Activated CD8-positive, alpha-beta memory T cell treated with anti-CD3 and anti-CD28 coated beads, Interleukin-2, amount 10 ng/mL, durations not matched to agents 7 days and 5 days (primary cell): ENCODE data around the gene PCMTD2. TPM values are rescaled to one million over a fixed set of nuclear protein-coding genes. Genes with fewer than 3 reads are reported as not detected.
A peak's percentile ranks its signal among the peaks of the same experiment; 100 is the strongest.

Experiments
- ATAC-seq: fragments of 150-1000 bp; cut with Tn5 transposase; one replicate; pipeline ENCODE4 v1.10.0; 2021; ENCODE audit warnings: moderate library complexity
- CTCF ChIA-PET: fragments of 350-600 bp; sonication (Branson Sonifier 250); formaldehyde crosslinking; loops from one replicate; lab custom pipeline; 2021; ENCODE audit warnings: antibody characterized with exemption; lab: Charles Lee
- DNase-seq: peaks from one replicate; pipeline ENCODE4 v3.0.0-alpha.2; 2020
- H3K27ac Mint-ChIP-seq: one replicate; pipeline ENCODE4 v1.8.0; 2021; ENCODE audit warnings: mild to moderate bottlenecking, mixed read lengths
- H3K27me3 Mint-ChIP-seq: one replicate; pipeline ENCODE4 v1.8.0; 2021; ENCODE audit warnings: mixed read lengths
- H3K36me3 Mint-ChIP-seq: one replicate; pipeline ENCODE4 v1.8.0; 2021; ENCODE audit warnings: mild to moderate bottlenecking, mixed read lengths
- H3K4me1 Mint-ChIP-seq: one replicate; pipeline ENCODE4 v1.8.0; 2021; ENCODE audit warnings: mixed read lengths
- H3K4me3 Mint-ChIP-seq: one replicate; pipeline ENCODE4 v1.8.0; 2021; ENCODE audit warnings: mild to moderate bottlenecking, moderate library complexity, mixed read lengths
- H3K9me3 Mint-ChIP-seq: one replicate; pipeline ENCODE4 v1.8.0; 2022; ENCODE audit warnings: low read depth, mixed read lengths
- total RNA-seq, 2 experiments: library from RNA; stranded (reverse); gene quantifications; one replicate each; pipeline ENCODE4 v1.2.3, GENCODE V29; 2021

PCMTD2 gene
- total RNA-seq, 2 experiments from 2014 or later: 28.1 to 38.5 TPM

DNA sequence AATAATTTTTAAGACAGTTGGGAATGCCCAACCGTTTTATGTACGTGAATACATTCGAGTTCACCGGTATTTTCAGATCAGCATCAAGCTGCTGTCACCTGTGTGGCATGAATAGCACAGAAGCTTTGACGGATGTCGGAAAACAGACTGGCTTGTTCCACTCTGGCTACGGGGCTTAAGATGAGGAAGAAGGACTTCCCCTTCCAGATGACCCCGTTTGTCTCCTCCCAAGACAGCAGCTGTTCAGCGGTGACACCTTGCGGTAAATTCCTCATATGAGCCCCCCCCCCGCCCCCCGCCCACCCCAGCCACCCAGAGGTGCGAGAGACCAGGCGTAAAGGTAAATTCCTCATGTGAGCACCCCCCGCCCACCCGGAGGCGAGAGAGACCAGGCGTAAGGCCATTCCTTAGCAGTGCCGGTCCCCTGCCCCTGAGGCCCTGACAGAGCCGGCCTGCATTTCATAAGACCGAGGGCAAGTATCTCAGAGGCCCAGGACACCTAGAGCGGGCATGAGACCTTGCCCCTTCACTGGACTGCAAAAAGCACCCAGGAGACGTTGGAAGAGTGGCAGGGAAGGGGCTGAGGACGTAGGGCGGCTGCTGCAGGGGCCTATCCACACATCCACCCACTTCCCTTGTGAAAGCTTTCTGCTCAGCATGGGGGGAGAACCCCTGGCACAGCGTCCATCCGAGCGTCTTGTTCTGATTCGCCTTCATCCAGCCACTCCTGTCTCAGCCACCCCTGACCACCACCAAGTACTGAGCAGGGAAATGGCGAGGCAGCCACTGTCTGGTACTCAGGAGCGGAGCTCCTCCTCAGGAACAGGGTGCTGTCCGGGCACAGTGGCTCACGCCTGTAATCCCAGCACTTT, 7.3 kb upstream of the PCMTD2 start:
- no peaks in the 10 kb centered on the region for H3K36me3 Mint-ChIP-seq
- CTCF ChIA-PET: no interaction called here
- no peak for DNase-seq
- no peaks in the 10 kb centered on the region for H3K9me3 Mint-ChIP-seq
- H3K4me3 Mint-ChIP-seq: no peak overlapping the region
- ATAC-seq: no peak
- peaks cover 24% of the 10 kb centered on the region for H3K27me3 Mint-ChIP-seq
- H3K4me1 Mint-ChIP-seq: no peaks in the 10 kb centered on the region
- H3K27ac Mint-ChIP-seq: no peak overlapping the region

DNA sequence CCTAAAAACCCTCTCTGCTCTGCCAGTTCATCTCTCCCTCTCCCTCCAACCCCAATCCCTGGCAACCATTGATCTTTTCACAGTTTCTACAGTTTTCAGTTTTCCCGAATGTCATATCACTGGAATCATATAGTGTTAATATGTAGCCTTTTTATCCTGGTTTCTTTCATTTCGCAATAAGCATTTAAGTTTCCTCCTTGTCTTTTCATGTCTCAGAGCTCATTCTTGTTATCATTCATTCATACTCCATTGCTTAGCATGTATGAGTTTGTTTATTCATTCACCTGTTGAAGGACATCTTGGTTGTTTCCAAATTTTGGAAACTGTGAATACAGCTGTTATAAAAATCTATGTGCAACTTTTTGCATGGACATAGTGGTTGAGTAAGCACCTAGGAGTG, 5.5 kb upstream of the PCMTD2 start:
- Mint-ChIP-seq H3K27ac (no peak overlapping the region), H3K36me3 (no peaks in the 10 kb centered on the region), H3K4me1 (peaks cover 4% of the 10 kb centered on the region), H3K4me3 (no peak overlapping the region), H3K27me3 (peaks cover 20% of the 10 kb centered on the region), H3K9me3 (no peaks in the 10 kb centered on the region)
- ATAC-seq (no peak), DNase-seq (no peak)
- CTCF ChIA-PET: no interaction called here

DNA sequence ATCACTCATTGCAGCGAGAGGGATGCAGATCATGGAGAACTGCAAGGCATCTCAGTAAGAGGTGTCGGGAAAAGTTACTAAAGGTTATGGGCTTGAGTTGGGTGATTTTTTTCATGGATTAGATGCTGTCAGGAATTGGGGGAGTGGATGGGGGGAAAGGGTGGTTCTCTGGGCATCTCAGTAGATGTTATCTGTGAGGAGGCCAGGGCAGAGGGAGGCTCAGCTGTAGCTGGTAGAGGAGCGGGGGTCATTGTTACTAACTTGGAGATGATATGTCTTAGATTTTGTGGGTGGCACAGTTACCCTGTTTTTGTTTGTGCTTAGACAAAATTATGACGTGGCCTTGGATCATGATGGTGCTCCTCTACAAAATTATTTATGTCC, 2.6 kb upstream of the PCMTD2 start:
- ATAC-seq (no peak), DNase-seq (no peak)
- CTCF ChIA-PET: interaction anchor here (0.6 to 1.6 kb wide), 2 partner anchors 33 to 338 kb away, joined by 3 to 7 read pairs; no protein-coding TSS in a partner anchor
- Mint-ChIP-seq H3K4me1 (peaks cover 27% of the 10 kb centered on the region), H3K9me3 (no peaks in the 10 kb centered on the region), H3K4me3 (no peak overlapping the region), H3K27me3 (peaks cover 16% of the 10 kb centered on the region), H3K36me3 (no peaks in the 10 kb centered on the region), H3K27ac (no peak overlapping the region)

DNA sequence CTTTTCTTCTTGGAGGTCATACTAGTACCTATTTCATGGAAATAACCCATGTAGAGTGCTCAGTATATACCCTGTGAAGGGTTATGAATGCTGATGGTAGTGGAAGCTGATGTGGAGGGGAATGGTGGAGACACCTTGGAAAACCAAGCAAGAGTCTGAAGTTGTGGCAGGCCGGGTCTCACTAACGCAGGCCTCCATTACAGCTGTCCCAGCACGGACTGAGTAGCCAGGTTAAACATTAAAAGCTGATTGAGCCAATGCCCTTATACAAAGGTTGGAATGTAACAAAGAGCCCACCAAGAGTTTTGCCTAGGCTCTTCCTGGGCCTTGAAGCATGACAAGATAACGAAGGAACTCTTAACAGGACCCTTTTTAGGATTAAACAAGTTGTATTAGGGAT, 2.1 kb upstream of the PCMTD2 start:
- H3K9me3 Mint-ChIP-seq: no peaks in the 10 kb centered on the region

DNA sequence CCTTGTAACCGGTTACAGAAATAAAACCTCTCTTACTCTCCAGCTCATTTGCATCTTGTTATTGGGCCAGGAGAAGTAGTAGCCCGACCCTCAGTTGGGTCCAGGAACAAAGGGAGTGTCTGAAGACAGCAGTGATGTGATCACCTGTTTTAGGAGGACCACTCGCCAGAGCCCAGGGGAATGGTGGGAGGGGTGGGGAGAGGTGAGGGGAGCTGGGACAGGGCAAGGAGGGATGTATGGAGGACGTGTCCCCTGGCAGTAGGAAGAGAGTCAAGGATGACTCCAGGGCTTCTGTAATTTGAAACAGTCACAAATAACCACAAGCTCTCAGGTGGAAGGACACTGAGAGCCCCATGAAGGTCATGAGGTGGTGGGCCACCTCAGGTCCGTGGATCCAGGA, 1.4 kb upstream of the PCMTD2 start:
- Mint-ChIP-seq H3K9me3 (no peaks in the 10 kb centered on the region), H3K4me1 (peaks cover 32% of the 10 kb centered on the region), H3K27me3 (peaks cover 16% of the 10 kb centered on the region), H3K4me3 (no peak overlapping the region), H3K36me3 (no peaks in the 10 kb centered on the region), H3K27ac (no peak overlapping the region)
- CTCF ChIA-PET: interaction anchor here (0.9 to 3.2 kb wide), 2 partner anchors 32 to 213 kb away, joined by 3 to 19 read pairs; no protein-coding TSS in a partner anchor
- DNase-seq (no peak), ATAC-seq (no peak)

More for the DNA sequence above, 2.1 kb upstream of the PCMTD2 start:
- no peak overlapping the region for H3K4me3 Mint-ChIP-seq
- no peak for DNase-seq
- no peak for ATAC-seq
- H3K36me3 Mint-ChIP-seq: no peaks in the 10 kb centered on the region
- CTCF ChIA-PET: interaction anchor here (0.6 to 1.6 kb wide), 2 partner anchors 32 to 338 kb away, joined by 3 to 7 read pairs; no protein-coding TSS in a partner anchor
- peaks cover 16% of the 10 kb centered on the region for H3K27me3 Mint-ChIP-seq
- no peak overlapping the region for H3K27ac Mint-ChIP-seq
- peaks cover 31% of the 10 kb centered on the region for H3K4me1 Mint-ChIP-seq

DNA sequence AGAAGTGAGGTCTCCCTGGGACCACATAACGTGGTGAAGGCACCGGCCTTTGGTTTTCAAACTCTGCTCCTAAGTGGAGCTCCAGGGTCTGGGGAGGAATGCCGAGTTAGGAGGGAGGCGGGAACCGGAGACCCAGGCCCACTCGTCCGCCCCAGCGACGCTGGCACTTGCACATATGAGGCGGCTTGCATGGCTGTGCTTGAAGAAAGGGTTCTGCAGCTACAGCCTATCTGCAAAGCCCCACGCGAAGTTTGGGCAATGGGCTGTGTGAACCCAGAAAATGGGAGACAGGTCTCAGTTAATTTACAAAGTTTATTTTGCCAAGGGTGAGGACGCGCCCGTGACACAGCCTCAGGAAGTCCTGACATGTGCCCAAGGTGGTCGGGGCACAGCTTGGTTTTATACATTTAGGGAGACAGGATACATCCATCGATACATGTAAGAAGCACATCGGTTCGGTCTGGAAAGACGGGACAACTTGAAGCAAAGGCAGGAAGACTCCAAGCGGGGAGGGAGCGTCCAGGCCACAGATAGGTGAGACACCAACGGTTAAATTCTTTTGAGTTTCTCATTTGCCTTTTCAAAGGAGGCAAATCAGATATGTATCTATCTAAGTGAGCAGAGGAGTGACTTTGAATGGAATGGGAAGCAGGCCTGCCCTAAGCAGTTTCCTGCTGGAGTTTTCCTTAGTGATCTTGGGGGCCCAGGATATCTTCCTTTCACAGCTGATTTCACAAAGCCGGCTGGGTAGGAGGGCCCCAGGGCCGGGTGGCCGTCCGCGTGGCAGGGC, 782 bp upstream of the PCMTD2 start:
- peaks cover 32% of the 10 kb centered on the region for H3K4me1 Mint-ChIP-seq
- H3K27me3 Mint-ChIP-seq: peaks cover 16% of the 10 kb centered on the region
- no peaks in the 10 kb centered on the region for H3K36me3 Mint-ChIP-seq
- peak overlapping the region; percentile 73 for H3K27ac Mint-ChIP-seq
- peak overlapping the region; percentile 64 for H3K4me3 Mint-ChIP-seq
- H3K9me3 Mint-ChIP-seq: no peaks in the 10 kb centered on the region
- CTCF ChIA-PET: interaction anchor here (0.9 to 3.2 kb wide), 5 partner anchors 26 to 216 kb away, joined by 3 to 19 read pairs (median 5); partner anchors contain the start of gene LKAAEAR1
- no peak for ATAC-seq
- DNase-seq: peak; percentile 40

DNA sequence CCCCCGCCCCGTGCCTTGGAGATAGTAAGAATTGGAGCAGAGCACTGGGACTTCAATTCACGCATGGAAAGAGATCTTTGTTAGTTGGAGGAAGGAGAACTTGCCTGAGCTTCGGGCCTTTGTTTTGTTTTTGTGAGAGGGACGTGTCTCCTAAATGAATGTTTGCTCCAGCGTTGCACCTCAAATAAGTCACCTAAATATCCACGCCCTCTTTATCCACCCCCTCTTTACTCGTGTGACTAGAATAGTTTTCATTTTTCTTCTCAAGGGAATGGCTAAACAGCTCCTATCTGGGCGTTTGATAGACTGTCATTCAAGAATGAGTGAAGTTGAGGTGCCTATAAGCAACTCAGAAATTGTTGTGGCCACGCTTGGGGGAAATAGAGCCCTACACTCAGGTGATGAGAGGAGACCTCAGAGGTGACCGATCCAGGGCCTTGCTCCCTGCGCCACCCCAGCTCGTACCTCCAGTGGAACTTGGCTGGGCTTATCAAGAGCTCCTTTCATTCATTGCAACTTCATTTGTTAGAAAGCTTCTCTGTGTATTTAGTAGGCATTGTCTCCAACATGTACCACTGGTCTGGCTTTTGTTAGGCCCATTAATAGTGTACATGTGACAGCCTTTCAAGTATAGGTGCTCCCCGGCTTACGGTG, 861 bp downstream of the PCMTD2 start:
- H3K4me3 Mint-ChIP-seq: peak overlapping the region; percentile 79
- no peaks in the 10 kb centered on the region for H3K9me3 Mint-ChIP-seq
- peaks cover 36% of the 10 kb centered on the region for H3K4me1 Mint-ChIP-seq
- CTCF ChIA-PET: interaction anchor here (1.2 to 3.2 kb wide), 7 partner anchors 14 to 760 kb away, joined by 3 to 19 read pairs (median 4); no protein-coding TSS in a partner anchor
- DNase-seq (peak; percentile 40), ATAC-seq (no peak)
- H3K36me3 Mint-ChIP-seq: no peaks in the 10 kb centered on the region
- peaks cover 3% of the 10 kb centered on the region for H3K27me3 Mint-ChIP-seq
- peak overlapping the region; percentile 82 for H3K27ac Mint-ChIP-seq

DNA sequence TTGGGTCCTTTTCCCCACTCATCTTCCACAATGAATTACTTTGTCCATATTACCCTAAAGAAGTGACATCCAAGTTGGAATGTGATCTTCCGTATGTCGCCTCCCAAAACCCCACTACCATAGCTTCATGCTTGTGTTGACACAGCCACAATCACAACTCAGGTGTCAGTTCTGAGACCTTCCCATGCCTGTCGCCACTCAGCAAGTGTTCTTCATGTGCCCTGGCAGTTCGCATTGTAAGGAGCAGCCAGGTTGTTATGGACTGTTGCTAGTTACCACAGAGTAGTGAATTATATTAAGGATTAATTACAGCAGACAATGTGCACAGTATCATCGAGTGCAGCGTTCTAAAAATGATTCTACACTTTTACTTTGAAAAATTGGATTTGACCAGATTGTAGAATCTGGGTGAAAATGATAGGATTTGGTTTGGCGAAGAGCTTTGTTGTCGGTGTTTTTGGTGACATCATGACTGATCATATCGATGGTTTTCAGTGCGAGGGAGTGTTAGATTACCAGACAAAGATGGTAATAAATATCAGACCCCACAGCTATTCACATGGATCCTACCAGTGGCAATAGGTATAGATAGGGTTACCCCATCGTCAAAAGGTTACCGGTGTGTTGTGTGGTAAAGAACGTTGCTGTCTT, 1.7 kb downstream of the PCMTD2 start:
- ATAC-seq (no peak), DNase-seq (peak; percentile 38)
- Mint-ChIP-seq H3K9me3 (no peaks in the 10 kb centered on the region), H3K4me1 (peaks cover 36% of the 10 kb centered on the region), H3K36me3 (no peaks in the 10 kb centered on the region), H3K27ac (no peak overlapping the region), H3K27me3 (no peaks in the 10 kb centered on the region), H3K4me3 (peak overlapping the region; percentile 79)
- CTCF ChIA-PET: interaction anchor here (1.6 to 3.2 kb wide), 4 partner anchors 26 to 761 kb away, joined by 3 to 19 read pairs (median 12); no protein-coding TSS in a partner anchor

DNA sequence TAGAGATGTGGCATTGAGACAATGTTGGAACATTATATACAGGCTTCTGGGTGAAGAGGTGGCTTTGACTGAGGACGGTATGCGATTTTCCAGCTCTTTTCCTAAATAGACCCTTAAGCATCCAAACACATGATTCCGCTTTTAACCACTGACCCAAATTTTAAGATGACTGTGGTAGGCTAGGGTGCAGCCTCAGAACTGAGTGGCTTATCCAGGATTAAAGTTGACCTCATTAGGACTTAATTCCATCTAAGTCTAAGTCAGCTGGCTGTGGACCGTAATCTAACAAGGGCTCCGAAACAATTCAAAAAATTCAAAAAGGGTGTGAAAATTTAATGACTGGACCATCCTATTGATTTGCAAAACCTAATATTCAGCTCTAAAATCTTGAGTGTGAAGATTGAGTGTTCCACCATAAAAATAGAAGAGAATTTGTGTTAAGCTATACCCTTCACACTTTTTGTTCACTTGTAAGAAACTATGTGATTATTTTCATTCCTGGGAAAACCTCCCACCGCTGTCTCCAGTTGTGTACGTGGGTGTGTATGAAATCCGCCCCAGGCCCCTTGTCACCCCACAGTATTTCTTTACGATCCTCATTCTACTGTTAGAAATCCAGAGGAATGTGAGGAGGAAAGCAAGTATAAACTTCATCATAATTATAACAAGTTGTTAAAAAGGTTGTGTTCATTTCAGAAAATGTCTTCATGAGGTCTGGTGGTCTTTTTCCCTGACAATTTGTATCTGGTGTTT, 2.7 kb downstream of the PCMTD2 start:
- no peaks in the 10 kb centered on the region for H3K9me3 Mint-ChIP-seq
- peaks cover 36% of the 10 kb centered on the region for H3K4me1 Mint-ChIP-seq
- no peak overlapping the region for H3K27ac Mint-ChIP-seq
- no peaks in the 10 kb centered on the region for H3K36me3 Mint-ChIP-seq
- no peak overlapping the region for H3K4me3 Mint-ChIP-seq
- DNase-seq (no peak), ATAC-seq (no peak)
- CTCF ChIA-PET: interaction anchor here (2.9 kb wide), 1 partner anchor 28 kb away, joined by 13 read pairs; no protein-coding TSS in a partner anchor
- H3K27me3 Mint-ChIP-seq: no peaks in the 10 kb centered on the region

DNA sequence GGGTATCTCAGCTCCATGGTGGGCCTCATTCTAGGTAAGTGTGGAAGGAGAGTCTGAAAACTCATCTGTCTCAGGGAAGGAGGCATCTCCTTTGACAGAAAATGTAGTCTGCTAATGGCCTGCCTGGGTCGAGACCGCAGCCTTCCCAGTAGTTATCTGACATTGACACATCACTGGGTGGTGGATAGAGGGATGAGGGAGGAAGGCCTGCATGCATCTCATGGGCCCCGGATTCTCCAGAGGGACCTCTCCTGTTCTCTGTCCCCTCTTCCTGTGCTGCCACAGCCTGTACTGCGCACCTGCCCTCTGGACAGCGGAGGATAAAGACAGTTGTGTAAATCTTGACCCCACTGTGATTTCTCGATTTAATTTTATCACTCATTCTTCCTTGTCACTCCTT, 4.7 kb downstream of the PCMTD2 start:
- Mint-ChIP-seq H3K27ac (no peak overlapping the region), H3K36me3 (no peaks in the 10 kb centered on the region), H3K4me3 (no peak overlapping the region)

DNA sequence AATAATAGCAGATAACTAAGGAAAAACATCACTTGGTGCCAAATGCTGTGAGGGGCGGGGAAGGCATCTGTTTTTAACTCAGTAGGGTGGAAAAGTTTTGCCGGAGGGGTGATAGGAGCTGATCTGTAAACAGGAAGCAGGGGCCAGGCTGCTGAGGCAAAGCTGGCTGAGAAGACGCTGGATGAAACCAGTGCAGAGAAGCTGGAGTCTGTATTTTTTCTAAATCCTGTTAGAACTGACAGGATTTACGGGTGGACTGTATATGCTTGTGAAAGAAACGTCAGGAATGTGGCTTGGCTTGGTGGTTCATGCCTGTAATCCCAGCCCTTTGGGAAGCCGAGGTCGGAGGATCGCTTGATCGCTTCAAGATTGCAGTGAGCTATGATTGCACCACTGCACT, 5.6 kb downstream of the PCMTD2 start:
- Mint-ChIP-seq H3K27me3 (no peaks in the 10 kb centered on the region), H3K4me3 (no peak overlapping the region), H3K4me1 (peaks cover 28% of the 10 kb centered on the region), H3K36me3 (no peaks in the 10 kb centered on the region), H3K27ac (no peak overlapping the region), H3K9me3 (no peaks in the 10 kb centered on the region)
- no peak for ATAC-seq
- DNase-seq: no peak
- CTCF ChIA-PET: interaction anchor here (1.2 kb wide), 1 partner anchor 25 kb away, joined by 3 read pairs; no protein-coding TSS in a partner anchor

More for the DNA sequence above, 4.7 kb downstream of the PCMTD2 start:
- DNase-seq: no peak
- Mint-ChIP-seq H3K9me3 (no peaks in the 10 kb centered on the region), H3K27me3 (no peaks in the 10 kb centered on the region), H3K4me1 (peaks cover 31% of the 10 kb centered on the region)
- ATAC-seq: no peak
- CTCF ChIA-PET: interaction anchor here (1.2 to 2.9 kb wide), 2 partner anchors 26 kb away, joined by 3 to 13 read pairs; no protein-coding TSS in a partner anchor

DNA sequence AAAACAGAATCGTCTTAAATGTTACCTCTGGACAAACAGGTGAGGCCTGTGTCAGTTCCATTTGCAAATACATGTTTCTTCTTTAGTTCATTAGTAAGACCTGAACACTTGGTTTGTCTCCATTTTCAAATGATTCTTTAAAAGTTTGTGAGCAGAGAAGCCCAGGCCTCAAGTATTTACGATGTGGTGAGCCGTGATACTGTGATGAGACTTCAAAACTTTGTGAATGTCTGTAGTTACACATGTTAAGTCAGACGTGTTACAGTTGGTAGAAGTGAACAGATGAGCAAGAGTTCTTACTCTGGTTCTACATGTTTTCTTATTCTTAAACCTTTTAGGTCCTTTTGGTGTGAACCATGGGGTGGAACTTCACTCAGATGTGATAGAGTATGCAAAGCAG, 8.5 kb downstream of the PCMTD2 start:
- H3K9me3 Mint-ChIP-seq: no peaks in the 10 kb centered on the region
- H3K36me3 Mint-ChIP-seq: peaks cover 2% of the 10 kb centered on the region
- no peak overlapping the region for H3K27ac Mint-ChIP-seq
- no peaks in the 10 kb centered on the region for H3K27me3 Mint-ChIP-seq
- no peak for DNase-seq
- H3K4me3 Mint-ChIP-seq: no peak overlapping the region
- CTCF ChIA-PET: no interaction called here
- ATAC-seq: no peak
- H3K4me1 Mint-ChIP-seq: peaks cover 4% of the 10 kb centered on the region
